Activated naive CD4-positive, alpha-beta T cell treated with anti-CD3 and anti-CD28 coated beads, Interleukin-2, amount 50 U/mL, for 16 hours (primary cell): ENCODE data around the gene PRR23B.
"Not testable (repeated sequence)": the region's sequence is repeated elsewhere in the genome, so short reads cannot be mapped to it uniquely, and the experiment has no call there.

Experiments used
- DNase-seq: peaks from one replicate; pipeline ENCODE4 v3.0.0-alpha.2; 2020

PRR23B gene

DNA sequence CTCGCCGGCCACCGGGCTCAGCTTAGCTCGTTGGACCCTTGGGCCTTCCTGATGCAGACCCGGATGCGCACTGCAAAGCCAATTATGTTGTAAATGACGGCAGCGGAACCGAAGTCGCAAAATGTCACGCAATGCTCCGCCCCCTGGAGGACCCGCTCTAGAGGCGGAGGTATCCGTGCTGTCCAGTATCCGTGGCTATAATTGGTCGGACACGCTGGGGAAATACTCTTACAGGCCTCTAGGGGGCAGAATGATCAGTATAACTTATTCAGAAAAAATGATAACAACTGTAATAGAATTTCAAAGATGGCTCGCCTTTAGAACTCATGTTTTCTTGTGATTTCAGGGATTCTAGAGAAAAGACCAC is at the start of gene PRR23B:
TSS of gene PRR23B (minus strand) at position 59 of the 367 bp plus-strand sequence. CDS start 265 bp downstream, outside the sequence.
- DNase-seq = no peak

DNA sequence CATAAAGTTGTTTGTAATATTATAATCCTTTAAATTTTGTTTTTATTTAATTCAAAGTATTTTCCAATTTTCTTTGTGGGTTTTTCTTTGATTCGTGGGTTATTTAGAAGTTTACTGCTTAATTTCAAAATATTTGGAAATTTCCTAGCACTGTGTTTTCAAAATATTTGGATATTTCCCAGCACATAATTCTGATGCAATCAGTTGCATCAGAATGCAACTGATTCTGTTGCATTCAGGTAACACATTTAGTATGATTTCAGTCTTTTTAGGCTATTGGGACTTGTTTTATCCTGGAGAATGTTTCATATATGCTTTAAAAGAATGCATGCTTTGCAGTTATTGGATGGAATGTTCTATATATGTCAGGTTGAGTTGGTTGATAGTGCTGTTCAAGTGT is 42.2 kb upstream of the PRR23B start:
- no peak for DNase-seq

- DNase-seq = no peak
Observed at GRCh38 chr3:139052802-139053600, 32.3 kb upstream of the PRR23B start.

DNA sequence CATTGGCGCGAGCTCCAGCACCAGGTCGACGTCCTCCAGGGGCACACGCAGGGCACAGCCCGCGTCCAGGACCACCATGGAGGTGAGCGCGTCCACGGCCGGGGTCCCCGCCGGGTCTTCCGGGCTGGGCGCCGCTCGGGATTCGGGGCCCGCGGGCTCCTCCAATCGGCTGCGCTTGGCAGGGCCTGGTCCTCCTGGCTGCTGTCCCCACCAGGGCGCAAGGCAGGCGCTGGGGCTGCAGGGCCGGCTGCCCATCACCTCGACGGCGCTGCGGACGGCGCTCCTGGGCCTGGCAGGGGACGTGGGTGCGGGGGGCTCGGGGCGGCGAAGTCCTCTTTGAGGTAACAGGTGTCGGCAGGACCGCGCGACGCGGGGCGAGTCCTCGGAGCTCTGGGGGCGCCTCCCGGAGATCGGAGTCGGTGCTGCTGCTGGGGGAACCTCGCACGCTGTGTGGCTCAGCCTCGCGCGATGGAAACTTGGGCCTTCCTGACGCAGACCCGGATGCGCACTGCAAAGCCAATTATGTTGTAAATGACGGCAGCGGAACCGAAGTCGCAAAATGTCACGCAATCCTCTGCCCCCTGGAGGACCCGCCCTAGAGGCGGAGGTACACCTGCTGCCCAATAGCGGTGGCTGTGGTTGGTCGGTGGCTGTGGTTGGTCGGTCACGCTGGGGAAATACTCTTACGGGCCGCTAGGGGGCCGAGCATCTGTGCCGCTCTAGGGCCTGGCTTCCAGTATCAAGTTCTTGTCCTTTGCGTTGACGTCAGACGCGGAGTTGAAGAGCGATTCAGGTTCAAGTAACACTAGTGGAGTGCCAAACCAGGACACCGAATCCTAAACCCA is 23.9 kb upstream of the PRR23B start, which contains the start of gene PRR23C:
TSS of gene PRR23C (minus strand) at position 527 of the 845 bp plus-strand sequence. CDS start at position 255, 272 bp downstream.
- DNase-seq = no peak

GRCh38 chr3:139043554-139044365 is 23.0 kb upstream of the PRR23B start:
- no peak for DNase-seq

GRCh38 chr3:139037478-139037877 is 16.8 kb upstream of the PRR23B start:
- no peak for DNase-seq

- no peak for DNase-seq
Observed at GRCh38 chr3:139032326-139033002, 11.7 kb upstream of the PRR23B start.

- DNase-seq = not testable (repeated sequence)
Observed at GRCh38 chr3:139030576-139030975, 9.8 kb upstream of the PRR23B start.

- no peak for DNase-seq
Observed at GRCh38 chr3:139024968-139025367, 4.2 kb upstream of the PRR23B start.

DNA sequence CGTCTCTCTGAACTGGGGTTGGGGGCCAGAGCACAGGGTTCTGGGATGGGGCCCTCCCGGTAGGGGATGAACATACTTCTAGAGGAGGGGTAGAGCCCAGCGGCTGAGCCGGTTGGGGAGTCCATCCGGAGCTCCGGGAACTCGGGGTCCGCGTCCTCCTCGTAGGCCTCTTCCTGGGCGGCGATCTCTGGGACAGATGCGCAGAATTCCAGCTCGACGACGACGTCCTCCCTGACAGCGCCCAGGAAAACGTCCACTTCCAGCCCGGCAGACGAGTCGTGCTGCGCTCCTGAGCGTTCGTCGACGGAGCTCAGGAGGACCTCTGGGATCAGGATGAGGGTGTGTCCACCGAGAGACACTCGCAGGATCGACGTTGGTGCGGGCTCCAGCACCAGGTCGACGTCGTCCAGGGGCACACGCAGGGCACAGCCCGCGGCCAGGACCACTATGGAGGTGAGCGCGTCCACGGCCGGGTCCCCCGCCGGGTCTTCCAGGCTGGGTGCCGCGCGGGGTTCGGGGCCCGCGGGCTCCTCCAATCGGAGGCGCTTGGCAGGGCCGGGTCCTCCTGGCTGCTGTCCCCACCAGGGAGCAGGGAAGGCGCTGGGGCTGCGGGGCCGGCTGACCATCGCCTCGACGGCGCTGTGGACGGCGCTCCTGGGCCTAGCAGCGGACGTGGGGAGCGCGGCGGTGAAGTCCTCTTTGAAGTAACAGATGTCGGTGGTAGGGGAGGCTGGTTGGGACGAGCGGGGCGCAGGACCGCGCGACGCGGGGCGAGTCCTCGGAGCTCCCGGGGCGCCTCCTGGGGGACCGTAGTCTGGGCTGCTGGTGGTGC is 474 bp downstream of the PRR23B start:
- no peak for DNase-seq

DNA sequence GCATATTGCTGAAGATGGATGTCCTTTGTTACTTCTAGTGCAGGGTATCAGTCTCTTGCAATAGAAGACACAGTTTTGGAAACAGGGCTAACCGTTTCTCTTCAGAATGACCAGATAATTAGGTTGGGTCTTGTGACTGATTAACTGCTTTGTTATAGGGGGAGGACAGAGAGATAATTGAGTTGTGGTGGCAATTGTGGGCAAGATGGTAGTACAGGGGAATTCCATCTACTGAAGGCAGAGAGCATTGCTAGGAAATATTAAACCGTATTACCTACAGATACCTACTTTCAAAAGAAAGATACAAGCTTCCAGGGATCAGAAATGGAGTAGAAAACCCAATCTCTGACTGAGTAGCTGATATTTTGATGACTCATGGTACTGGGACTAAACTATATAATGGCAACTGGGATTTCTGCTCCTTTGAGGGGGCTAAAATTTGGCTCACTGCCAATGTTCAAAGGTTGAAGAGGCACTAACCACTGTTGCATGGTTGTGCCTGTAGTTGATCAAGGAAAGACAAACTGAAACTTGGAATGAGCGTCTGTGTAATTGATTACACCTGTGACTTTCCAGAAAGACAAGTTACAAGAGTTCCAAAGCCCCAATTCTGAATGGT is 4.2 kb downstream of the PRR23B start:
- DNase-seq = no peak

GRCh38 chr3:139006051-139006716 is 14.5 kb downstream of the PRR23B start, which contains the start of gene PRR23A:
TSS of gene PRR23A (minus strand) at chr3:139006268. CDS start at chr3:139006268, 0 bp downstream.
- DNase-seq = no peak

GRCh38 chr3:139005356-139005993 is 15.3 kb downstream of the PRR23B start:
- no peak for DNase-seq

- DNase-seq = no peak
Observed at GRCh38 chr3:138995706-138996105, 25.0 kb downstream of the PRR23B start.

GRCh38 chr3:138987181-138987580 is 33.5 kb downstream of the PRR23B start:
- no peak for DNase-seq

GRCh38 chr3:138985932-138986331 is 34.8 kb downstream of the PRR23B start:
- no peak for DNase-seq

- no peak for DNase-seq
Observed at GRCh38 chr3:138984816-138985215, 35.9 kb downstream of the PRR23B start.

GRCh38 chr3:138976047-138976446 is 44.7 kb downstream of the PRR23B start:
- no peak for DNase-seq

DNA sequence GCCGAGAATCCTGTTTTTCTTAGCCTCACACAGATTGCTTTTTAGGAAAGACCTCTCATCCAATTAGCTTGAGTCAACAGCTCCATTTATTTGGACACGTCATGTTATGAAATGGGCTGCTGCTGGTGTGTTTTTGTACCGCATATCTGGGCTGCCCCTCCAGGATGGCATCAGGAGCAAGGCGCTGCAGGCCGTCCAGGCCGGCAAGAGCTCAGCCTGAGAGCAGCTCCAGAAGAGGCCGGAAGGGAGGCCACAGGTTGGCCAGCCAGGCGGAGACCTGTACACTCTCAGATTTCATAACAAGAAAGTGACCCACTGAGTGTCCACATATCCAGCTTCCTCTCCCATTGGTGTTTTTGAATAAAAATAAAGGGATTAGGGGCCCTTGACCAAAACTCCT is 45.4 kb downstream of the PRR23B start:
- no peak for DNase-seq

- no peak for DNase-seq
Observed at GRCh38 chr3:138974462-138974861, 46.3 kb downstream of the PRR23B start.
